Measurements from ENCODE around the gene MAPK6. TPM values are rescaled to one million over a fixed set of nuclear protein-coding genes. Genes with fewer than 3 reads are reported as not detected.

MAPK6 gene
- total and polyA plus RNA-seq, 2 of the 4 experiments (the other 2 are of a cell fraction), result 22.6 to 60.6 TPM

GRCh38 chr15:52104532-52105004 is 85.5 kb downstream of the MAPK6 start:
- H3K9me1 ChIP-seq (ENCODE audit: insufficient read depth, low read length), result peaks cover 6% of the 10 kb centered on the region
- H3K14ac ChIP-seq (replicated peaks; ENCODE audit: low read depth, low read length), result 0 out of 2 replicates have a peak overlapping the region, but pooled peaks have one; percentile 2
- intact Hi-C loops (cut with micrococcal nuclease), result no loop called here
- H2AFZ ChIP-seq (replicated peaks; ENCODE audit: low read length, poor library complexity), result peak overlapping the region; percentile 36
- H2BK15ac ChIP-seq (ENCODE audit: low read depth, low read length), result peak overlapping the region; percentile 91; the same call in 2 of the 3 replicates
- no CpG with 5 or more reads among the region's 5 CpGs for WGBS, 2 experiments (ENCODE audit: extremely low coverage in 2 of 2, insufficient read length in 1 of 2)
- no peak overlapping the region for H2BK5ac ChIP-seq (ENCODE audit: low read depth, low read length, poor library complexity, severe bottlenecking)
- no peak overlapping the region for H3K4me3 ChIP-seq (ENCODE audit: insufficient read depth, low read depth, low read length)
- H2BK20ac ChIP-seq (ENCODE audit: low read depth, low read length), result peak overlapping the region; percentile 76; the same call in 1 of the 2 replicates
- no peak overlapping the region for H2AK9ac ChIP-seq (replicated peaks; ENCODE audit: low read depth, low read length, poor library complexity)
- DNase-seq (no peak), ATAC-seq (ENCODE audit: low read depth) (no peak)
- H4K5ac ChIP-seq (ENCODE audit: low read depth, low read length), result no peak overlapping the region
- dilution Hi-C loops (cut with HindIII; ENCODE audit: low sequenced_read_pairs, unreplicated experiment), result no loop called here
- no peaks in the 10 kb centered on the region for H3K36me3 ChIP-seq (ENCODE audit: control insufficient read depth, insufficient read depth, low read length)
- TF ChIP-seq MAFK (IDR thresholded peaks at IDR 0.05; ENCODE audit: low read depth, low read length) (no peak), MAZ (IDR thresholded peaks at IDR 0.05; ENCODE audit: borderline replicate concordance, low read depth, low read length) (no peak), RAD21 (IDR thresholded peaks at IDR 0.05; ENCODE audit: low read length) (no peak), FOS (IDR thresholded peaks at IDR 0.05; ENCODE audit: low read depth, low read length) (no peak), ELK1 (IDR thresholded peaks at IDR 0.05; ENCODE audit: borderline replicate concordance, low read depth, low read length) (no peak), POLR2A (IDR thresholded peaks at IDR 0.05; ENCODE audit: low read depth, low read length) (no peak), SMC3 (IDR thresholded peaks at IDR 0.05; ENCODE audit: low read depth, low read length) (no peak), RCOR1 (IDR thresholded peaks at IDR 0.05; ENCODE audit: insufficient replicate concordance, low read length) (no peak), CEBPB (IDR thresholded peaks at IDR 0.05; ENCODE audit: low read depth, low read length) (no peak), BHLHE40 (IDR thresholded peaks at IDR 0.05; ENCODE audit: low read depth, low read length) (no peak), NFE2L2 (IDR thresholded peaks at IDR 0.05; ENCODE audit: low read depth, low read length) (no peak), CHD1 (IDR thresholded peaks at IDR 0.05; ENCODE audit: low read depth, low read length) (no peak), MXI1 (IDR thresholded peaks at IDR 0.05; ENCODE audit: borderline replicate concordance, low read depth, low read length) (no peak), RFX5 (IDR thresholded peaks at IDR 0.05; ENCODE audit: low read depth, low read length) (no peak)
- TF ChIP-seq, protein P1, sequence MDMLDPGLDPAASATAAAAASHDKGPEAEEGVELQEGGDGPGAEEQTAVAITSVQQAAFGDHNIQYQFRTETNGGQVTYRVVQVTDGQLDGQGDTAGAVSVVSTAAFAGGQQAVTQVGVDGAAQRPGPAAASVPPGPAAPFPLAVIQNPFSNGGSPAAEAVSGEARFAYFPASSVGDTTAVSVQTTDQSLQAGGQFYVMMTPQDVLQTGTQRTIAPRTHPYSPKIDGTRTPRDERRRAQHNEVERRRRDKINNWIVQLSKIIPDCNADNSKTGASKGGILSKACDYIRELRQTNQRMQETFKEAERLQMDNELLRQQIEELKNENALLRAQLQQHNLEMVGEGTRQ (IDR thresholded peaks at IDR 0.05; ENCODE audit: low read depth, low read length), result no peak
- TF ChIP-seq, protein P2, sequence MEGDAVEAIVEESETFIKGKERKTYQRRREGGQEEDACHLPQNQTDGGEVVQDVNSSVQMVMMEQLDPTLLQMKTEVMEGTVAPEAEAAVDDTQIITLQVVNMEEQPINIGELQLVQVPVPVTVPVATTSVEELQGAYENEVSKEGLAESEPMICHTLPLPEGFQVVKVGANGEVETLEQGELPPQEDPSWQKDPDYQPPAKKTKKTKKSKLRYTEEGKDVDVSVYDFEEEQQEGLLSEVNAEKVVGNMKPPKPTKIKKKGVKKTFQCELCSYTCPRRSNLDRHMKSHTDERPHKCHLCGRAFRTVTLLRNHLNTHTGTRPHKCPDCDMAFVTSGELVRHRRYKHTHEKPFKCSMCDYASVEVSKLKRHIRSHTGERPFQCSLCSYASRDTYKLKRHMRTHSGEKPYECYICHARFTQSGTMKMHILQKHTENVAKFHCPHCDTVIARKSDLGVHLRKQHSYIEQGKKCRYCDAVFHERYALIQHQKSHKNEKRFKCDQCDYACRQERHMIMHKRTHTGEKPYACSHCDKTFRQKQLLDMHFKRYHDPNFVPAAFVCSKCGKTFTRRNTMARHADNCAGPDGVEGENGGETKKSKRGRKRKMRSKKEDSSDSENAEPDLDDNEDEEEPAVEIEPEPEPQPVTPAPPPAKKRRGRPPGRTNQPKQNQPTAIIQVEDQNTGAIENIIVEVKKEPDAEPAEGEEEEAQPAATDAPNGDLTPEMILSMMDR (conservative IDR thresholded peaks at IDR 0.05; ENCODE audit: low read depth, low read length), result no peak
- H3K4ac ChIP-seq (ENCODE audit: low read depth, low read length), result peak overlapping the region; percentile 38
- H3K4me2 ChIP-seq (ENCODE audit: low read depth, low read length), result no peak overlapping the region
- no peak overlapping the region for H2BK120ac ChIP-seq (ENCODE audit: low read depth, low read length)
- no peaks in the 10 kb centered on the region for H4K20me1 ChIP-seq (ENCODE audit: insufficient read depth, low read length)
- 0 out of 4 replicates have a peak, but pooled peaks cover 0 to 4% of the 10 kb centered on the region in 2 experiments for H3K79me1 ChIP-seq (ENCODE audit: low read depth in 1 of 2, low read length in 2 of 2)
- H2AK5ac ChIP-seq (ENCODE audit: low read depth, low read length), result peak overlapping the region; percentile 41
- no peaks in the 10 kb centered on the region for H3K9me3 ChIP-seq (ENCODE audit: control insufficient read depth, insufficient read depth, low read length)
- CTCF ChIA-PET, result no interaction called here
- H3K23ac ChIP-seq (ENCODE audit: low read depth, low read length), result no peak overlapping the region
- no peak overlapping the region for H4K8ac ChIP-seq (ENCODE audit: low read depth in 2 of 2, low read length in 2 of 2)
- 0 out of 2 replicates have a peak overlapping the region, but pooled peaks have one; percentile 2 for H3K18ac ChIP-seq (ENCODE audit: low read depth, low read length)
- no peak overlapping the region; the same call in 1 of the 2 replicates for H4K91ac ChIP-seq (ENCODE audit: insufficient read depth, low read depth, low read length)
- H3K56ac ChIP-seq (ENCODE audit: extremely low read depth, insufficient read depth, low read length), result no peak overlapping the region
- BruUV-seq (replicated peaks), result no TSS peak
- no peak overlapping the region for H3K27ac ChIP-seq (ENCODE audit: insufficient read depth, low read length)
- POLR2A ChIA-PET (ENCODE audit: unreplicated experiment), result no interaction called here
- in situ Hi-C loops (cut with MboI; ENCODE audit: low sequenced_read_pairs), result no loop called here
- peaks cover 7% of the 10 kb centered on the region for H3K4me1 ChIP-seq (ENCODE audit: control insufficient read depth, insufficient read depth, low read length)
- peaks cover 2% of the 10 kb centered on the region for H3K27me3 ChIP-seq (ENCODE audit: control insufficient read depth, insufficient read depth, low read length)
- H3K9ac ChIP-seq (ENCODE audit: low read depth, low read length), result no peak overlapping the region

Measured in IMR-90 (cell line).